Measurements from ENCODE around the gene P2RX4. TPM values are rescaled to one million over a fixed set of nuclear protein-coding genes. Genes with fewer than 3 reads are reported as not detected.

P2RX4 gene
- total RNA-seq, 2 donors from 2014 or later: 21.8 to 21.9 TPM

DNA sequence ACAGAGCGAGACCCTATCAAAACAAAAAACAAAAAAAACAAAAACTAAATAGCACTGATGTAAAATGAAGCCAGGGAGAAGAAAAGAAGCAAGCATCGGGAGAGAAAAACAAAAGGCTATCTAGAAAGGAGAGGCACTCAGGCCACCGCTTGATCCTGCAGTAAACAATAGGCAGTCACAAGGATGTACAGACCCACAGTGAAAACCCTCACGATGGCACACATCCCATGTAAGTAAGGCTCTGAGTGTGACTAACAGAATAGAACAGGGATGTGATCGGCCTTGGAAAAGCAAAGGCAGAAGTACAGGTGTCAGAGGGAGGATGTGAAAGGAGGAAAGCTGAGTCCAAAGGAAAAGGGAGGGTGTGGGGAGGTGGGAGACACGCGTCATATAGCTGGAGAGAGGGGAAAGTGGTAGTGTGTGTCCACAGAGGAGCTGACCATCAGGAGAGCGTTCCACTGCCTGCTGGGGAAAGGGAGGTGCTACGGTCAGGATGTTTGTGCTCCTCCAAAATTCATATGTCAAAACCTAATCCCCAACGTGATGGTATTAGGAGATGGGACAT is 55.1 kb downstream of the P2RX4 start:
- Histone ChIP-seq H3K27ac (no peak overlapping the region), H3K4me3 (no peak overlapping the region), H3K4me1 (no peaks in the 10 kb centered on the region), H3K9me3 (no peaks in the 10 kb centered on the region), H3K36me3 (peaks cover 39% of the 10 kb centered on the region), H3K27me3 (no peaks in the 10 kb centered on the region)
- no peak for DNase-seq (ENCODE audit: low spot score)
- TF ChIP-seq, protein P1, sequence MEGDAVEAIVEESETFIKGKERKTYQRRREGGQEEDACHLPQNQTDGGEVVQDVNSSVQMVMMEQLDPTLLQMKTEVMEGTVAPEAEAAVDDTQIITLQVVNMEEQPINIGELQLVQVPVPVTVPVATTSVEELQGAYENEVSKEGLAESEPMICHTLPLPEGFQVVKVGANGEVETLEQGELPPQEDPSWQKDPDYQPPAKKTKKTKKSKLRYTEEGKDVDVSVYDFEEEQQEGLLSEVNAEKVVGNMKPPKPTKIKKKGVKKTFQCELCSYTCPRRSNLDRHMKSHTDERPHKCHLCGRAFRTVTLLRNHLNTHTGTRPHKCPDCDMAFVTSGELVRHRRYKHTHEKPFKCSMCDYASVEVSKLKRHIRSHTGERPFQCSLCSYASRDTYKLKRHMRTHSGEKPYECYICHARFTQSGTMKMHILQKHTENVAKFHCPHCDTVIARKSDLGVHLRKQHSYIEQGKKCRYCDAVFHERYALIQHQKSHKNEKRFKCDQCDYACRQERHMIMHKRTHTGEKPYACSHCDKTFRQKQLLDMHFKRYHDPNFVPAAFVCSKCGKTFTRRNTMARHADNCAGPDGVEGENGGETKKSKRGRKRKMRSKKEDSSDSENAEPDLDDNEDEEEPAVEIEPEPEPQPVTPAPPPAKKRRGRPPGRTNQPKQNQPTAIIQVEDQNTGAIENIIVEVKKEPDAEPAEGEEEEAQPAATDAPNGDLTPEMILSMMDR (IDR thresholded peaks at IDR 0.05): no peak

DNA sequence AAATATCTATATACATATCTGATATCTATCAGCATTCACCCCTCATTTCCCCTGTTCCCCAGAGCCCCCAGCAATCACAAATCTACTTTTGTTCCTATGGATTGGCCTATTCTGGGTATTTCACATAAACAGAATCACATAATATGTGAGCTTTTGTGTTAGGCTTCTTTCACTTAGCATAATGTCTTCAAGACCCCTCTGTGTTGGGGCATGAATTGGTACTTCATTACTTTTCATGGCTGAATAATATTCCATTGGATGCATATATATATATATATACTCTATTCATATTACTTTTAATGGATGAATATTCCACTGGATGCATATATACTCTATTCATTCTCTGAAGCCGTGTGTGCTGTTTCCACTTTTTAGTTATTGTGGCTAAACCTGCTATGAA is 57.9 kb downstream of the P2RX4 start:
- H3K27me3 ChIP-seq: no peaks in the 10 kb centered on the region
- H3K4me3 ChIP-seq: no peak overlapping the region
- H3K4me1 ChIP-seq: no peaks in the 10 kb centered on the region
- H3K36me3 ChIP-seq: peaks cover 42% of the 10 kb centered on the region
- TF ChIP-seq, protein P1 (IDR thresholded peaks at IDR 0.05): no peak
- no peaks in the 10 kb centered on the region for H3K9me3 ChIP-seq
- no peak for DNase-seq (ENCODE audit: low spot score)
- H3K27ac ChIP-seq: no peak overlapping the region

DNA sequence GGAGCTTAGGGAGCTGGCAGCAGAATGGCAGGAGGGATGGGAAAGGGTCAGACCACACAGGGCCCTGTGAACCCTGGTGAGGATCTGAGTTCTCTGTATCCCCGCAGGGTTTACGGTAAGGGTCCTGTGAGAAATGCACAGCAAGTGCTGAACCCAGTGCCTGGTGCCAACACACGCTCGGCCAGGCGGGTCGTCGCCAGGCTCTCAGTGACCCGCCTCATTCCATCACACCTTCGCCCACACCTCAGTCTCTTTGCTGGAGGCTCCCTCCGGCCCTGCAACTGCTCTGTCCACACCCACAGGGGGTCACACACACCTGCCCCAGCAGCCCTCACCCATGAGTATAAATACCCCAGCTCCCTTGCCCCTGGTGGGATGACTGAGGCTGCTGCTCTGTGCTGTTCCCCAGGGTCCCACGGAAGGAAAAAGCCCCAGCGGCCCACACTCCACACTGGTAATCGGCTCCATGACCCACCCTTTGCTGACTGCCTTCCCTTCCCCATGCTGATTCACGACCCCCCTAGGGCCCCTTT is 63.5 kb downstream of the P2RX4 start:
- DNase-seq (ENCODE audit: low spot score): no peak
- H3K4me3 ChIP-seq: no peak overlapping the region
- peaks cover 0 to 5% of the 10 kb centered on the region in 2 donors for H3K4me1 ChIP-seq
- TF ChIP-seq, protein P1 (IDR thresholded peaks at IDR 0.05): no peak
- no peak overlapping the region for H3K27ac ChIP-seq
- H3K27me3 ChIP-seq: no peaks in the 10 kb centered on the region
- no peaks in the 10 kb centered on the region for H3K9me3 ChIP-seq
- H3K36me3 ChIP-seq: peaks cover 35% of the 10 kb centered on the region

DNA sequence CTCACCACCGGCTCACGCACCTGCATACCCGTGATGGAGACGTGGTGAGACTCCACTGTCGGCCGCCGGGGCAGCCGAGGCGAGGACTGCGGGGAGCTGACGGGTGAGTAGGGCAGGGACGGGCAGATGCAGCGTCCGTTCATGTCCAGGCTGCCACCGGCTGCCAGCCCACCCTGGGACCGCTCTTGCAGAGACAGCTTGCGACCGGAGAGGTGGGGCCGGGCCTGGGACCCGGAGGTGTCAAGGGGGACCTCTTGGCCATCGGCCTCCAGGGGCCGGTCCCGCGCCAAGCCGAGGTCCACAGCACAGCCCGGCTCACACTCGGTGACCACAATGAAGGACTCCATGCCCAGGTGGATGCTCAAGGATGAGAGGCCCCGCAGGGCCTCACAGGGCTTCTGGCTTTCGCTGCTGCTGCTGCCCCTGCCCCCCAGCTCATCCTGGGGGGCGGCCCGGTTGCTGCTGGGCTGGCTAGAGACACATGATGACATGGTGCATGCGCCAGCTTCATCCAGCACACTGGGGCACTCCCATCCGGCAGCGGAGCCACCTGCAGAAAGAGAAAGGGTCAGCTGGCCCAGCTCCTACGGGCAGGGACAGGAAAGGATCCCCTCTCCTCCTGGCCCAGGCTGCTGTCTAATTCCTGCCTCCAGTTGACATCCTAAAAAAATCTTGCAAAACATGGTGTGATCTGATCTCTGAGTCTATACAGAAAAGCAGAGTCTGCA is 64.3 kb downstream of the P2RX4 start:
- no peak for DNase-seq (ENCODE audit: low spot score)
- Histone ChIP-seq H3K9me3 (no peaks in the 10 kb centered on the region), H3K4me3 (no peak overlapping the region), H3K36me3 (peaks cover 27% of the 10 kb centered on the region), H3K27ac (no peak overlapping the region), H3K4me1 (peaks cover 0 to 13% of the 10 kb centered on the region in 2 donors), H3K27me3 (no peaks in the 10 kb centered on the region)
- TF ChIP-seq, protein P1 (IDR thresholded peaks at IDR 0.05): no peak

DNA sequence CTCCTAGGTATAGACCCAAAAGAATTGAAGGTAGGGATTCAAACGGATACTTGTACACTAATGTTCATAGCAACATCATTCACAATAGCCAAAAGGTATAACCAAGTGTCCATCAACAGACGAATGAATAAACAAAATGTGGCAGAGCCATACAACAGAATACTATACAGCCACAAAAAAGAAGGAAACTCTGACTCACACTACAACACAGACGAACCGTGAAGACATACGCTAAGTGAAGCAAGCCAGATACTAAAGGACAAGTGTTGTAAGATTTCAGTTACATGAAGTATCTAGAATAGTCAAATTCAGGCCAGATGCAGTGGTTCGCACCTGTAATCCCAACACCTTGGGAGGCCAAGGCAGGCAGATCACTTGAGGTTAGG is 67.4 kb downstream of the P2RX4 start:
- no peak for DNase-seq (ENCODE audit: low spot score)
- Histone ChIP-seq H3K4me3 (no peak overlapping the region), H3K27me3 (no peaks in the 10 kb centered on the region), H3K4me1 (peaks cover 0 to 26% of the 10 kb centered on the region in 2 donors), H3K27ac (no peak overlapping the region), H3K36me3 (peaks cover 12% of the 10 kb centered on the region), H3K9me3 (no peaks in the 10 kb centered on the region)
- TF ChIP-seq, protein P1 (IDR thresholded peaks at IDR 0.05): no peak
